AG10803 (cell line): ENCODE measurements around the gene POU6F2.

Experiments
- DNase-seq: peaks from one replicate; pipeline ENCODE4 v3.0.0; 2010; ENCODE audit warnings: low read depth
- H3K4me3 ChIP-seq: 2 replicates; pipeline ENCODE4 v1.5.1; 2011; ENCODE audit warnings: mild to moderate bottlenecking, low read length, control low read depth
- TF ChIP-seq, protein P1 (sequence below): conservative IDR thresholded peaks from 2 replicates; pipeline ENCODE4 v1.5.1; 2011; ENCODE audit warnings: mild to moderate bottlenecking, low read length, control low read depth, inconsistent platforms

The POU6F2 gene

DNA sequence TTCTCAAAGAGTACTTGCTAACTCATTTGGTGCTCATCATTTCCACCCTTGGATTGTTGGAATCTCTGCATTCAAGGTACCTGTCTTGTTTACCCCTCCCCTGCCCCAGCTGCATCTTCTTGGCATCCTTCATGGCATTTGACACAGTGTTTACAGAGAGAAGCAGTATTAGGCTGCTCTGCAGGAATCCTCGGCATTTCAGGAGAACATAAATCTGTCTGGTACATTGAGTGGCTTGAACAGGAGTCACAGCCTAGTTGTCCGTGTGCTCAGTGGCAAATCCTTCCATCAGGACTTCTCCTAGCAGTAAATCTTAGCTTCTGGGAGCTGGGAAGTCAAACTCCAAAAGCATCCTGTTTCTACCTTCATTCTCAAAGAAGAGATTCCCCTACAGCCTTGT, 451.7 kb downstream of the POU6F2 start:
- no peak for DNase-seq
- TF ChIP-seq, protein P1, sequence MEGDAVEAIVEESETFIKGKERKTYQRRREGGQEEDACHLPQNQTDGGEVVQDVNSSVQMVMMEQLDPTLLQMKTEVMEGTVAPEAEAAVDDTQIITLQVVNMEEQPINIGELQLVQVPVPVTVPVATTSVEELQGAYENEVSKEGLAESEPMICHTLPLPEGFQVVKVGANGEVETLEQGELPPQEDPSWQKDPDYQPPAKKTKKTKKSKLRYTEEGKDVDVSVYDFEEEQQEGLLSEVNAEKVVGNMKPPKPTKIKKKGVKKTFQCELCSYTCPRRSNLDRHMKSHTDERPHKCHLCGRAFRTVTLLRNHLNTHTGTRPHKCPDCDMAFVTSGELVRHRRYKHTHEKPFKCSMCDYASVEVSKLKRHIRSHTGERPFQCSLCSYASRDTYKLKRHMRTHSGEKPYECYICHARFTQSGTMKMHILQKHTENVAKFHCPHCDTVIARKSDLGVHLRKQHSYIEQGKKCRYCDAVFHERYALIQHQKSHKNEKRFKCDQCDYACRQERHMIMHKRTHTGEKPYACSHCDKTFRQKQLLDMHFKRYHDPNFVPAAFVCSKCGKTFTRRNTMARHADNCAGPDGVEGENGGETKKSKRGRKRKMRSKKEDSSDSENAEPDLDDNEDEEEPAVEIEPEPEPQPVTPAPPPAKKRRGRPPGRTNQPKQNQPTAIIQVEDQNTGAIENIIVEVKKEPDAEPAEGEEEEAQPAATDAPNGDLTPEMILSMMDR = no peak
- H3K4me3 ChIP-seq = no peak overlapping the region

DNA sequence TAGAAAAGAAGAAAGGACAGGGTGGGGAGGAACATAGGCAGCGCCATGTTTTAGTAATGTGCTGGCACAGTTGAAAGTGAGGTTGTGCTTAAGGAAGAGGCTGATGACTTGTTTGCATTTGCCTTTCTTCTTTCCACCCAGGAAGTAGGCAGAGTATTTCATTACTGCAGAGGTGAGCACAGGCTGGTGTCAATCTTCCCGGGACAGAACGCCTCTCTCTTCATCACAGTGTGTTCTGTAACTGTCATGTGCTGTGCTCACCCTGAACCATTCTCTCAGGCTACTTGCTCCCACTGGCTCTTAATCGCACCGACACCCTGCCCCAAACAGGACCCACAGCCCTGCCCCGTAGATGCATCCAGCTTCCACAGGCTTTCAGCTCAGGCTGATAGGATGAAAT, 452.7 kb downstream of the POU6F2 start:
- no peak overlapping the region for H3K4me3 ChIP-seq
- no peak for DNase-seq
- TF ChIP-seq, protein P1 = no peak

DNA sequence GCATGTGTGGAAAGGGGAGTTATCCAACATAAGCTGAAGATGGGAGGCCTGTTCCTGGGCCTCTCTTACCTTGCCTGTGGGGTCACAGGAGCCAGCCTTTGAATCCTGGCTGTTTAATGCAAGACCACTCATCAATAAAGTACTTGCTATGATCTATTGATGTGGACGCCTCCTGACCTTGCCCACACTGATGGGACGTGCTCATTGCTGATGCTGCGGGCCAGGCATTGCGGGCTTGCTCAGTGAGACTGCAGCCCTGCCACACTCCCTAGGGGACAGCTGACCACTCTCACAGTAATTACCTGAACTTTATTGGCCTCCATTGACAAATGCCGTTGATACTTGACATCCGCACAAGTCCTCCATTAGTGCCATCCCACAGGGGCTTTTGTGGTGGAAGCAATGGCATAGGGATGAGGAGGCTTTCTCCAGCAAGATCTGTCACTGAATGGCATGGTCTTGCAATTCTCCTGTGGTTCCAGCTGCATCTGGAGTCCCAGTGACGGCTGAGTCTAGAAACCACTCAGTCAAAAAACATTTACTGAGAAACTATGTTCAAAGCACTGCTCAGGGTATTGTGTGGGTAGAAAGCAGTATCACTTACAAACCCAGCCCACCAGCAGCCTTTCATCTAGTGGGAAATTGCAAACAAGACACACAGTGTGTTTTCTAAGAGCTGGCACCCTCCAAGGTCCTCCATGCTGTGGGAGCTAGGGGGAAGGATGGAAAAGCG, 453.4 kb downstream of the POU6F2 start:
- TF ChIP-seq, protein P1 = no peak
- DNase-seq = no peak
- no peak overlapping the region for H3K4me3 ChIP-seq

DNA sequence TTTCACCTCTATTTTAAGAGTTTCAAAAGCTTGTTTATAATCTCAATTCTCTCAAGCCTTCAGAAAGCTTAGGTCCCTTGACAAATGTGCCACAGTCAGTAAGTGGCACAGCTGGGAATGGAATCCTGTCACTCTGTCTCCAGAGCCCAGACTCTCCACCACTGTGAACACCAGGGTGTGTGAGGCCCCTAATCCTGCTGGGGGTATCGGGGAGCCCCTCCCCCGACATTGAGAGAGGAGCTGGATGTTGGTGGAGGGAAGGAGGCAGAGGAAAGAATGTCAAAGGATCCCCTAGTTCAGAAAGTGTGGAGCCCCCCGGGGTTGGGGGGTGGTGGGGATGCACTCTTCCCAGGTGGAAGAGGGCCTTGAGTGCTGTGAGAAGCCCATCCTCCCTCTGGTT, 454.7 kb downstream of the POU6F2 start:
- no peak overlapping the region for H3K4me3 ChIP-seq
- TF ChIP-seq, protein P1 = no peak
- DNase-seq = no peak

DNA sequence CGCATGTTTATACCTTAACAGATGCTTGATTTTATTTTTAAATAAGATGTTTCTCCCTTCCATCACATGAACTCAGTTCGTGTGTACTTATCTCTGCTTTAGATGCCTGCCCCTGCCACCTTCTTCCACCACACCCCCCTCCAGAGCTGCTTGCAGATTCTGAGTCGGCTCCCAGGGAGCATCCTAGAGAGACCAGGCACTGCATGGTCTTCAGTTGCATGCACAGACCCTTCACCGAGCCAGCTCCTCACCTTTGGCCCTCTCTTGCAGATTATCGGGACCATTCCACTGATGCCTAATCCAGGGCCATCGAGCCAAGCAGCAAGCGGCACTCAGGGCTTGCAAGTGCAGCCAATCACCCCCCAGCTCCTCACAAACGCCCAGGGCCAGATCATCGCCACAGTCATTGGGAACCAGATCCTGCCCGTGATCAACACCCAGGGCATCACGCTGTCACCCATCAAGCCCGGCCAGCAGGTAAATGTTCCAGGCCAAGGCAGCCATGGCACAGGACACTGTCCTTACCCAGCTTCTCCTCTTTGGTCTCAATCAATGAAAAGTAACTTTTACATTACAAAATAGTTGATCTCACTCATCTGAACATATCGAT, 455.2 kb downstream of the POU6F2 start:
- DNase-seq = no peak
- TF ChIP-seq, protein P1 = no peak
- no peak overlapping the region for H3K4me3 ChIP-seq

DNA sequence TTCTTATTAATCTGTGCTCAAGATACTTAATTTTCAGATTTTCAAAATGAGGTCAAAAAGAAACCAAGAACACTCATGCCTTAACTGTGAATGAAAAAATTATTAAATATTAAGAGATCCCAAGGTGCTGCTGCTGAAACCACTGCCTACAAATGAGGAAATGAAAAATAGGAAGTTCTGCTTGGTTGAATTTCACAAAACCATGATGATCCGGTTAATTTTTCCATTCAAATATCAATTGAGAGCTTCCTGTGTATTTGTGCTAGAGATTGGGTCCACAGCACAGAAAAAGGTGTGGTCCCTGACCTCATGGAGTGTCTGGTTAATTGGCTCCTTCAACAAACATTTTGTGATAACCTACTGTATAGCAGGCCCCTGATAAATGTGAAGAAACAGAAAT, 455.8 kb downstream of the POU6F2 start:
- no peak for DNase-seq
- no peak overlapping the region for H3K4me3 ChIP-seq
- TF ChIP-seq, protein P1 = no peak

DNA sequence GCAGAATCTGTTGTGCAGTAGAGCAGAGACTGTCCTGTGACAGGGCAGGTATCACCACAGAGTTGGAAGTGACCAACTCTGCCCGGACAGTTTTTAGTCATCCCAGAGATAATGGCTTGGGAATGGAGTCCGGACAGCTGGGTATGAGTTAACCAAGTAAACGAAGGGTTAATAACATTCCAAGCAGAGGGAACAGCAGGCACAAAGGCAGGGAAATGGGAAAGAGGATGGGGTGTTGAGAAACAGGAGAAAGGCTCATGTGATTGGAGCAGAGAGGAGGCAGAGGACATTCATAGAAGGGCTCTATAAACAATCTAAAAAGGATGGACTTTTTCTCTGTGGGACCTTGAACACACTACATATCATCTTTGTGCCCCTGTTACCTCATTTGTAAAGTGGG, 456.3 kb downstream of the POU6F2 start:
- TF ChIP-seq, protein P1 = no peak
- DNase-seq = no peak
- H3K4me3 ChIP-seq = no peak overlapping the region
